GM12878 (cell line): ENCODE measurements around the gene FEM1B. TPM values are rescaled to one million over a fixed set of nuclear protein-coding genes. Genes with fewer than 3 reads are reported as not detected.

ENCODE experiments used
- ATAC-seq: fragments of 200-7000 bp; cut with Tn5 transposase; 3 replicates; pipeline ENCODE4 v1.9.1; 2020; ENCODE audit warnings: mild to moderate bottlenecking, moderate library complexity
- BruUV-seq: library from RNA; stranded (reverse); fragments of 400-500 nt; replicated peaks from 2 replicates; lab custom pipeline; 2021; lab: Mats Ljungman, UMichigan
- CTCF ChIA-PET: fragments of 300-600 bp; sonication (Branson Sonifier 250); formaldehyde crosslinking; extraction: SDS; loops from one replicate; lab custom pipeline; 2021; ENCODE audit warnings: inconsistent platforms; lab: Yijun Ruan, JAX
- POLR2A ChIA-PET: fragments of 350-600 bp; formaldehyde crosslinking; extraction: SDS; loops from one replicate; lab custom pipeline; 2021; ENCODE audit warnings: inconsistent platforms; lab: Charles Lee
- RAD21 ChIA-PET: fragments of 300-600 bp; sonication (Branson Sonifier 250); formaldehyde crosslinking; loops from one replicate; lab custom pipeline; 2023; ENCODE audit warnings: antibody characterized with exemption; ENCODE audit not compliant: unreplicated experiment; lab: Charles Lee
- SMC1A ChIA-PET: fragments of 300-600 bp; sonication (Branson Sonifier 250); formaldehyde crosslinking; loops from one replicate; lab custom pipeline; 2023; ENCODE audit not compliant: unreplicated experiment, uncharacterized antibody; lab: Charles Lee
- DNase-seq: peaks from one replicate; pipeline ENCODE4 v3.0.0-alpha.2; 2011; ENCODE audit warnings: low read depth, low spot score
- FAIRE-seq: peaks from 3 replicates; lab custom pipeline; 2011; peaks lifted over from hg19 to GRCh38; lab: Jason Lieb, UNC
- H2AFZ ChIP-seq: 2 replicates; pipeline ENCODE4 v1.6.0; 2011; ENCODE audit warnings: low read depth, low read length, control low read depth; ENCODE audit not compliant: control insufficient read depth
- H3K27ac ChIP-seq: 2 replicates; pipeline ENCODE4 v1.5.1; 2011; ENCODE audit warnings: control low read depth; ENCODE audit not compliant: control insufficient read depth, insufficient read depth
- H3K27me3 ChIP-seq, 2 experiments: replicated peaks in 1 of 2; 2 replicates each; pipeline versions ENCODE4 v1.6.0 to v1.6.1; 2011; ENCODE audit warnings: low read length in 1 of 2; ENCODE audit not compliant: control insufficient read depth in 2 of 2, insufficient read depth in 2 of 2
- H3K36me3 ChIP-seq, 2 experiments: 2 replicates each; pipeline ENCODE4 v1.5.1; 2011; ENCODE audit warnings: low read length in 1 of 2; ENCODE audit not compliant: control insufficient read depth in 2 of 2, insufficient read depth in 2 of 2
- H3K4me1 ChIP-seq: 2 replicates; pipeline ENCODE4 v1.6.1; 2011; ENCODE audit warnings: mild to moderate bottlenecking, low read length, moderate library complexity, mixed read lengths; ENCODE audit not compliant: control insufficient read depth, insufficient read depth
- H3K4me2 ChIP-seq: 2 replicates; pipeline ENCODE4 v1.6.0; 2011; ENCODE audit warnings: control low read depth; ENCODE audit not compliant: control insufficient read depth, insufficient read depth
- H3K4me3 ChIP-seq: fragments of 200-600 bp; sonication (generic); 2 replicates; pipeline ENCODE4 v1.5.1; 2016
- H3K79me2 ChIP-seq: 2 replicates; pipeline ENCODE4 v1.6.0; 2011; ENCODE audit warnings: low read length; ENCODE audit not compliant: control insufficient read depth, insufficient read depth
- H3K9ac ChIP-seq: 2 replicates; pipeline ENCODE4 v1.8.0; 2011; ENCODE audit warnings: low read length, control low read depth, mixed read lengths; ENCODE audit not compliant: control insufficient read depth, insufficient read depth
- H3K9me3 ChIP-seq: replicated peaks from 3 replicates; pipeline ENCODE4 v1.5.1; 2011; ENCODE audit warnings: mild to moderate bottlenecking, low read length; ENCODE audit not compliant: control insufficient read depth, insufficient read depth
- H4K20me1 ChIP-seq: 2 replicates; pipeline ENCODE4 v1.6.0; 2011; ENCODE audit not compliant: control insufficient read depth, insufficient read depth
- ATF7 ChIP-seq: fragments of 450-650 bp; IDR thresholded peaks from 2 replicates; pipeline ENCODE4 v1.6.1; 2016; ENCODE audit warnings: low read depth, mild to moderate bottlenecking
- EED ChIP-seq: sonication (generic); IDR thresholded peaks from 2 replicates; pipeline ENCODE4 v1.6.1; 2016; ENCODE audit warnings: antibody characterized with exemption, low read depth
- EGR1 ChIP-seq, 2 experiments: IDR thresholded peaks; 1 replicate in 1 of 2; 2 replicates in 1 of 2; pipeline ENCODE4 v1.6.1; 2011 to 2012; ENCODE audit warnings: low read depth in 2 of 2, low read length in 2 of 2, borderline replicate concordance in 1 of 2, mild to moderate bottlenecking in 1 of 2, moderate library complexity in 1 of 2
- GATAD2B ChIP-seq: fragments of 450-650 bp; conservative IDR thresholded peaks from 2 replicates; pipeline ENCODE4 v1.6.1; 2017; ENCODE audit warnings: low read depth, mild to moderate bottlenecking, moderate library complexity
- HDAC6 ChIP-seq: fragments of 200-600 bp; sonication (generic); IDR thresholded peaks from one replicate; pipeline ENCODE4 v1.8.0; 2017; ENCODE audit warnings: antibody characterized with exemption; ENCODE audit not compliant: unreplicated experiment
- LARP7 ChIP-seq: fragments of 450-650 bp; IDR thresholded peaks from 2 replicates; pipeline ENCODE4 v1.6.1; 2017; ENCODE audit warnings: mild to moderate bottlenecking
- MTA2 ChIP-seq: fragments of 450-650 bp; IDR thresholded peaks from 2 replicates; pipeline ENCODE4 v1.6.1; 2016; ENCODE audit warnings: low read depth, mild to moderate bottlenecking, moderate library complexity
- MTA3 ChIP-seq: IDR thresholded peaks from 2 replicates; pipeline ENCODE4 v1.6.1; 2012; ENCODE audit warnings: low read length, inconsistent platforms, borderline replicate concordance
- NBN ChIP-seq: fragments of 450-650 bp; IDR thresholded peaks from 2 replicates; pipeline ENCODE4 v1.6.1; 2016
- NFYA ChIP-seq: IDR thresholded peaks from 2 replicates; pipeline ENCODE4 v1.6.1; 2011; ENCODE audit warnings: low read depth, mild to moderate bottlenecking, low read length, improper control_type of control experiment, borderline replicate concordance
- NR2F1 ChIP-seq: fragments of 450-650 bp; conservative IDR thresholded peaks from 2 replicates; pipeline ENCODE4 v1.6.1; 2017; ENCODE audit warnings: mild to moderate bottlenecking
- RAD21 ChIP-seq: IDR thresholded peaks from 2 replicates; pipeline ENCODE4 v1.6.1; 2011; ENCODE audit warnings: mild to moderate bottlenecking, low read depth, low read length, moderate library complexity; ENCODE audit not compliant: insufficient read depth
- RBBP5 ChIP-seq: fragments of 200-600 bp; sonication (generic); conservative IDR thresholded peaks from 2 replicates; pipeline ENCODE4 v1.6.1; 2016
- ZNF207 ChIP-seq: fragments of 450-650 bp; IDR thresholded peaks from 2 replicates; pipeline ENCODE4 v1.6.1; 2014; ENCODE audit warnings: antibody characterized with exemption, mild to moderate bottlenecking, borderline replicate concordance
- ZNF622 ChIP-seq: fragments of 450-650 bp; IDR thresholded peaks from 2 replicates; pipeline ENCODE4 v1.6.1; 2017; ENCODE audit warnings: mild to moderate bottlenecking, inconsistent platforms
- WGBS: methylation state at CpG from one replicate; pipeline ENCODE4 v1.1.6; 2016; ENCODE audit warnings: low lambda C conversion rate; ENCODE audit not compliant: insufficient replicate concordance, insufficient coverage; ENCODE audit errors: missing lambda C conversion rate; 5-methylcytosine and 5-hydroxymethylcytosine counted together
- in situ Hi-C: fragments of 300-500 bp; cut with MboI; formaldehyde crosslinking; loops from 9 replicates; pipeline ENCODE4 v1.14.3; 2018; ENCODE audit warnings: mixed read lengths
- intact Hi-C: fragments of 100-400 bp; cut with micrococcal nuclease; formaldehyde crosslinking; loops from one replicate; pipeline ENCODE4 v1.14.2; 2022; ENCODE audit not compliant: unreplicated experiment
- polyA plus RNA-seq, 11 experiments: library from polyadenylated mRNA; depleted of rRNA in 4 of 11; unstranded in 6 of 11; stranded (reverse) in 5 of 11; fragments of >200 nt; fragmentation: Nextera tagmentation in 4 of 11; fragmentation: Illumina TruSeq in 1 of 11; extraction: Ambion mirVana in 4 of 11; extraction: Trizol in 1 of 11; gene quantifications; 1 replicate in 1 of 11; 2 replicates in 10 of 11; pipeline versions ENCODE4 v1.2.1 to v1.2.3, GENCODE V29; 2011 to 2016; ENCODE audit warnings: inconsistent platforms in 2 of 11, missing spikeins in 2 of 11, low read depth in 1 of 11
- total RNA-seq, 4 experiments: library from RNA; depleted of rRNA in 3 of 4; stranded (reverse); fragments of >200 nt in 3 of 4; fragmentation: Illumina TruSeq in 1 of 4; extraction: Trizol in 1 of 4; gene quantifications; 2 replicates each; pipeline versions ENCODE4 v1.2.1 to v1.2.3, GENCODE V29; 2013 to 2021
- TF ChIP-seq, protein P1 (sequence below): fragments of 150-350 bp; IDR thresholded peaks from 2 replicates; pipeline ENCODE4 v1.6.1; 2016; ENCODE audit warnings: low read depth, low read length
- TF ChIP-seq, protein P2 (sequence below), 3 experiments: IDR thresholded peaks in 2 of 3; conservative IDR thresholded peaks in 1 of 3; 2 replicates each; pipeline ENCODE4 v1.5.1; 2011; ENCODE audit warnings: low read depth in 3 of 3, low read length in 3 of 3, mild to moderate bottlenecking in 3 of 3, control low read depth in 2 of 3, moderate library complexity in 2 of 3, inconsistent platforms in 1 of 3, mixed read lengths in 1 of 3; ENCODE audit not compliant: control insufficient read depth in 2 of 3, insufficient read depth in 1 of 3; ENCODE audit errors: extremely low read depth in 1 of 3

Gene FEM1B
- total and polyA plus RNA-seq, 10 of the 15 experiments (the other 5 are each of a cell fraction or from before 2014, with no cell fraction given), result 5.5 to 61.1 (median 18.2) TPM

GRCh38 chr15:68230157-68231100 lies 47.1 kb upstream of the FEM1B start:
- Histone ChIP-seq H3K9me3 (no peaks in the 10 kb centered on the region), H3K36me3 (no peaks in the 10 kb centered on the region), H3K79me2 (peaks cover 38% of the 10 kb centered on the region), H3K4me2 (peak overlapping the region; percentile 99), H3K4me1 (peaks cover 29% of the 10 kb centered on the region), H3K4me3 (peak overlapping the region; percentile 99), H4K20me1 (no peaks in the 10 kb centered on the region), H3K27me3 (no peaks in the 10 kb centered on the region), H3K9ac (peak overlapping the region; percentile 90), H2AFZ (peak overlapping the region; percentile 91), H3K27ac (peak overlapping the region; percentile 90; the same call in 1 of the 2 replicates)
- ChIA-PET POLR2A (interaction anchor here (0.9 to 2.2 kb wide), 2 partner anchors 47 to 201 kb away, joined by 6 to 8 read pairs; partner anchors contain the start of gene FEM1B), CTCF (interaction anchor here (0.6 to 3.2 kb wide), 8 partner anchors 10 to 363 kb away, joined by 3 to 13 read pairs (median 3); no protein-coding TSS in a partner anchor), RAD21 (interaction anchor here (2.6 kb wide), 1 partner anchor 367 kb away, joined by 13 read pairs; no protein-coding TSS in a partner anchor), SMC1A (interaction anchor here (0.8 to 1.2 kb wide), 3 partner anchors 22 to 367 kb away, joined by 3 to 5 read pairs (median 4); no protein-coding TSS in a partner anchor)
- 35% methylated on average over 20 of the region's 20 CpGs for WGBS
- FAIRE-seq (peak; percentile 64), ATAC-seq (peak; percentile 21), DNase-seq (peak; percentile 51)
- intact Hi-C loops, result no loop called here
- in situ Hi-C loops, result no loop called here
- BruUV-seq, result no TSS peak
- TF ChIP-seq RAD21 (0 out of 2 replicates have a peak, but pooled peaks have one; percentile 12), LARP7 (peak; percentile 59; the same call in 1 of the 2 replicates), ATF7 (no peak), ZNF207 (peak; percentile 84), HDAC6 (no peak), NR2F1 (peak; percentile 19; the same call in 1 of the 2 replicates), MTA3 (peak; percentile 37; the same call in 1 of the 2 replicates), ZNF622 (no peak), NBN (peak; percentile 58; the same call in 1 of the 2 replicates), GATAD2B (no peak), NFYA (no peak), EGR1 (IDR thresholded peaks at IDR 0.05; ENCODE audit: borderline replicate concordance in 1 of 2, low read depth in 2 of 2, low read length in 2 of 2) (no peak), MTA2 (peak; percentile 32; the same call in 1 of the 2 replicates), EED (0 out of 2 replicates have a peak, but pooled peaks have one; percentile 13), RBBP5 (no peak)
- TF ChIP-seq, protein P1, sequence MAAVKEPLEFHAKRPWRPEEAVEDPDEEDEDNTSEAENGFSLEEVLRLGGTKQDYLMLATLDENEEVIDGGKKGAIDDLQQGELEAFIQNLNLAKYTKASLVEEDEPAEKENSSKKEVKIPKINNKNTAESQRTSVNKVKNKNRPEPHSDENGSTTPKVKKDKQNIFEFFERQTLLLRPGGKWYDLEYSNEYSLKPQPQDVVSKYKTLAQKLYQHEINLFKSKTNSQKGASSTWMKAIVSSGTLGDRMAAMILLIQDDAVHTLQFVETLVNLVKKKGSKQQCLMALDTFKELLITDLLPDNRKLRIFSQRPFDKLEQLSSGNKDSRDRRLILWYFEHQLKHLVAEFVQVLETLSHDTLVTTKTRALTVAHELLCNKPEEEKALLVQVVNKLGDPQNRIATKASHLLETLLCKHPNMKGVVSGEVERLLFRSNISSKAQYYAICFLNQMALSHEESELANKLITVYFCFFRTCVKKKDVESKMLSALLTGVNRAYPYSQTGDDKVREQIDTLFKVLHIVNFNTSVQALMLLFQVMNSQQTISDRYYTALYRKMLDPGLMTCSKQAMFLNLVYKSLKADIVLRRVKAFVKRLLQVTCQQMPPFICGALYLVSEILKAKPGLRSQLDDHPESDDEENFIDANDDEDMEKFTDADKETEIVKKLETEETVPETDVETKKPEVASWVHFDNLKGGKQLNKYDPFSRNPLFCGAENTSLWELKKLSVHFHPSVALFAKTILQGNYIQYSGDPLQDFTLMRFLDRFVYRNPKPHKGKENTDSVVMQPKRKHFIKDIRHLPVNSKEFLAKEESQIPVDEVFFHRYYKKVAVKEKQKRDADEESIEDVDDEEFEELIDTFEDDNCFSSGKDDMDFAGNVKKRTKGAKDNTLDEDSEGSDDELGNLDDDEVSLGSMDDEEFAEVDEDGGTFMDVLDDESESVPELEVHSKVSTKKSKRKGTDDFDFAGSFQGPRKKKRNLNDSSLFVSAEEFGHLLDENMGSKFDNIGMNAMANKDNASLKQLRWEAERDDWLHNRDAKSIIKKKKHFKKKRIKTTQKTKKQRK, result no peak
- TF ChIP-seq, protein P2, sequence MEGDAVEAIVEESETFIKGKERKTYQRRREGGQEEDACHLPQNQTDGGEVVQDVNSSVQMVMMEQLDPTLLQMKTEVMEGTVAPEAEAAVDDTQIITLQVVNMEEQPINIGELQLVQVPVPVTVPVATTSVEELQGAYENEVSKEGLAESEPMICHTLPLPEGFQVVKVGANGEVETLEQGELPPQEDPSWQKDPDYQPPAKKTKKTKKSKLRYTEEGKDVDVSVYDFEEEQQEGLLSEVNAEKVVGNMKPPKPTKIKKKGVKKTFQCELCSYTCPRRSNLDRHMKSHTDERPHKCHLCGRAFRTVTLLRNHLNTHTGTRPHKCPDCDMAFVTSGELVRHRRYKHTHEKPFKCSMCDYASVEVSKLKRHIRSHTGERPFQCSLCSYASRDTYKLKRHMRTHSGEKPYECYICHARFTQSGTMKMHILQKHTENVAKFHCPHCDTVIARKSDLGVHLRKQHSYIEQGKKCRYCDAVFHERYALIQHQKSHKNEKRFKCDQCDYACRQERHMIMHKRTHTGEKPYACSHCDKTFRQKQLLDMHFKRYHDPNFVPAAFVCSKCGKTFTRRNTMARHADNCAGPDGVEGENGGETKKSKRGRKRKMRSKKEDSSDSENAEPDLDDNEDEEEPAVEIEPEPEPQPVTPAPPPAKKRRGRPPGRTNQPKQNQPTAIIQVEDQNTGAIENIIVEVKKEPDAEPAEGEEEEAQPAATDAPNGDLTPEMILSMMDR (IDR thresholded peaks at IDR 0.05 in 2 of 3, conservative IDR thresholded peaks at IDR 0.05 in 1 of 3; ENCODE audit: control insufficient read depth in 2 of 3, extremely low read depth in 1 of 3, insufficient read depth in 1 of 3, low read depth in 3 of 3, low read length in 3 of 3), result peak in 2 of 3 experiments; percentile 23 to 46; a peak in 2 of 6 replicates
